GM21390 (cell line): ENCODE results near the gene CPNE4.
"Not testable (repeated sequence)": the region's sequence is repeated elsewhere in the genome, so short reads cannot be mapped to it uniquely, and the experiment has no call there.

ENCODE experiments used
- ATAC-seq: cut with Tn5 transposase; IDR thresholded peaks from one replicate; pipeline ENCODE4 v1.9.1; 2021; ENCODE audit not compliant: unreplicated experiment

Gene CPNE4

DNA sequence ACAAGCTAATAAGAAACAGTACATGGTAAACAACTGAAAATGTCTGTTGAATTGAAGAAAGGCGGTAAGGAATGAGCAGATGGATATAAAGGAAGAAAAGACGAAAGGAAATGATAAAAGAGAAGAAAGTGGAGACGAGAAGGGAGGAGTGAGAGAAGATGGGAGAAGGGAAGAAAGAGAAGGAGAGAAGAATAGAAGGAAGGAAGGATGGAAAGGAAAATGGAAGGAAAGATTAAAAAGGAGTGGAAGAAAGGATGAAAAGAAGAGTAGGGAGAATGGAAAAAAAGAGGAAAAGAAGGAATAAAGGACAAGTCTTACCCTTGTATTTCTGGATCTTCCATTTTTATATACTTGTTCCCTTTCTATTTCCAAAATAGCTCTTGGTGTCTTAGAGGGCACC, 17.7 kb downstream of the CPNE4 start:
- no peak for ATAC-seq

DNA sequence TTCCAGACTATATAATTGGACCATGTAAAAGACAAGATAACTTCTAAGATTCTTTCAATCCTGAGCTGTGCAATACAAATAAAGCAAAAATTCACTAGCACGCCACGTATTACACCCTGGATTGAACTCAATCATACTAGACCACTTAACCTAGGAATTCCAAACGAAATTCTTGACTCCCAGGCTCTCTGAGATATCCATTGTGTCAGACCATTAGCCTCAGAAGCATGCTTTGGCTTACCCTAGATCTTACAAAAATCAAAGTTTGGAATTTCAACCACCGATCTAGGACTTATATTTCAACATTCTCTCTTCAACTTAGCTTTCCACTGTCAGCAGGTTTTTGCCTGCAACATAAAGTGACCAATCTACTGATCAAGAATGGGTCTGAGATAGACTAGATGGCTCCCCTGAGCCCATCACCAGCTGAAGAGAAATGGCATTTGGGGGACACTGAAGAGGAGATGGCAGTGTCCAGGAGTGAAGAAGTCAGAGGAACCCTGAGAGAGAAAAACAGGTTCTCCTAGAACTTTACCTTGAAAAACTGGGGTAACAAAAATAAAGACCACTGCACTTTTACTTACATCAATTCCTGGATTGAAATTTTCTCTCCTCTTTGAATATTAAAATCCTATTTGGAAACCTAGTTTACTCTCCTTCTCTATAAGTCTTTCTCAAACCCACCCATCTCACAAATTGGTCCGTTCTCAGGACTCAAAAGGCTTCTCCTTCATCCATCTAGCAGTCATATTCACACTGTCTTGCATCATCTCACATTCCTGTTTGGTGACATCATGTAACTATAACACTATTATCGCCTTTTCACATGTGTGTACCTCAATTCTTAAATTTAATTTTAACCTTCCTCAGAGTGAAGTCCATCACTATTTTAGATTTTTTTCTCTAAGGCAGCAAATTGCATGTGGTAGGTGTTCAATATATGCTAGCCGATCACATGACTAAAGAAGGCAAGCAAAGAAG, 18.5 kb downstream of the CPNE4 start:
- ATAC-seq: no peak

DNA sequence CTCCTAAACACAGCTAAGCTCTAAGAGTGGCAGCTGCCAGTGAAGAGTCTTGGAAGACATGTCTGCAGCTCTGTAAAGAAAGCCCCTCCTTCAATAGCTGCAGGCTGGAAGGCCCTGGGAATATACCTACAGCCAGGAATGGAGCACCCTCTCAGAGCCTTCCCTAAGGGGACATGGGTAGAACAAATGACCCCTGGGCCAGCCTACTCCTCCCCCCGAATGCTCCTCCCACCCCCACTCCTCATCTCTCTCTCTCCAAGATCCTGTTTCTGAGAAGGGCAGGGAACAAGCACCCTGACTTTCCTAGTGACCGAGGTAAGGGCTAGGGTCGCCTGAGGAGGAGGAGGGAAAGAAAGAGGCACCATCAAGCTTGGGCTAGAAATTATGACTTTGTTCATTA, 20.7 kb downstream of the CPNE4 start:
- ATAC-seq: no peak

DNA sequence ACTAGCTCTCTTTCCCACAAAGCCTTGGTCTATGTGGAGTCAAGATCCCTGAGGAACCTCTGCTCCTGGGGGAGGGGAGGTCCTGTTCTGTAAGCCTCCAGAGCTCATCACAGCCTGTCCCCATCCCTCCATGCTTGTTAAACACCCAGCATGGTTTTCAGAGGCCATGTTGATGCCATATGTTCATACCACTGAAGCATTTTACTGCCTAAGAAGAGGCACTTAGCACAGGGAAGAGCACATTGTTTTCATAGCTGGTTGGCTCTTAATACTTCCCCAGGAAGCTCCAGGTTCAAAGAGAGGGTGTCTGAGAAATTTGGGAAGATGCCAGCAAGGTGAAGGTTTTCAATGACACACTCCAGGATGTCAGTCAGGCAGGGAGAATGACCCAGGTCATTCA, 25.6 kb downstream of the CPNE4 start:
- no peak for ATAC-seq

DNA sequence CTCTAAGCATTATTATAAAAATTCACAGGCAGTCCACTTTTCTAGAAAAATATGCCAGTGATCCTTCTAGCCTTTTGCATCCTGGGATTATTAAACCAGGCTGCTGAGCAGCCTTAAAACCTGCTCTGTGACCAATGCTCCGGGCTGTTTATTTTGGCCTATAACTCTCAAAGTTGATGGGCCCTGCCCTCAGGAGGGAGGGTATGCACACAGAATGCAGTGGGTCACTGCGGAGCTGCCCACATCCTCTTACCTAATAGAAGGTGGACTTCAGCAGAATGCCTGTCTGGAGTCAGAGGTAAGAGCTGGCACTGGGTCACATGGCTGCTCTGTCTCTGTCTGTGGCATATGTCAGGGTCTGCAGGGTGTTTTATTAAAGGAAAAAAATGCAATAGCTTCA, 26.0 kb downstream of the CPNE4 start:
- ATAC-seq: no peak

DNA sequence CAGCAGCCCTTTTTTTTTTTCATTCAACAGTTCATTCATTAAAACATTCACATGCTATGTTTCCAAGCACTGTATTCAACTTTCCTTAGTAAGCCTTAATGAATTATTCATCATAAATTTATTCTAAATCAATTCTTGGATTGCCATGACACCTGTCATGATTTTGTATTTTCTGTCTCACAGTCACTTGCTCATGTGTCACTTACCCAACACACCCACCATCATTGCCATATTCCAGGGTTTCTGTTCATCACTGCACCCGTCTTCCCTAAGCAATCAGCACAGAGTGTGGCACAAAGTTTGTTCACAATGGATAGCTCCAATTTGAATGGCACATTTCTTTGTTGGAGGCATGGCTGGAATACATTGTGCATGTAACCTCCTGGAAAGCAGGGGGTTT, 27.2 kb downstream of the CPNE4 start:
- no peak for ATAC-seq

DNA sequence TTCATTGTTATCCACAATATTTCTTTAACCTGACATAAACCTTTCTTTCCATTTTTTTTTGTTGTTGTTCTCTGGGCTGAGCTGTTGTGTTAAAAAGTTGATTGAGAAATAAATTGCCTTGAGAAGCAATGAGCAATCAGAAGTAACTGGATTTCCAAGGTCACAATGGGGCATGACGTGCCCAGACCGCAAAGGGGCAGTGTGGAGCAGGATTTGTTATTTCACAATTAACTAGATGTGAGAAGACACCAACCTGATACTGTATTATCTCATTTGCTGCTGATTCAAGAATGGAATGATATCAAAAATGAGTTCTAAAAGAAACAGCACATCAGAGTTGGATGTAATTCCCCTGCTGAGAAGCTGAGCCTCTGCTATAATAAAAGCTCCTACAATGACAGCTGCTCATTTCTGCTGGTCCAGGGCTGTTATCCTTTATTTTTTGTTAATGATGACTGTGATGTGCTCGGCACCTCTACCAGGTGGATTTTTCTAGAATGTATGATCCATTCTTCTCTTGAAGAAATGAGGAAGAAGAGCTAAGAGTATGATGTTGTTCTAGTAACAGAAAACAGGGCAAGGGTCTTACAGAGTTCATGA, 28.1 kb downstream of the CPNE4 start:
- no peak for ATAC-seq

DNA sequence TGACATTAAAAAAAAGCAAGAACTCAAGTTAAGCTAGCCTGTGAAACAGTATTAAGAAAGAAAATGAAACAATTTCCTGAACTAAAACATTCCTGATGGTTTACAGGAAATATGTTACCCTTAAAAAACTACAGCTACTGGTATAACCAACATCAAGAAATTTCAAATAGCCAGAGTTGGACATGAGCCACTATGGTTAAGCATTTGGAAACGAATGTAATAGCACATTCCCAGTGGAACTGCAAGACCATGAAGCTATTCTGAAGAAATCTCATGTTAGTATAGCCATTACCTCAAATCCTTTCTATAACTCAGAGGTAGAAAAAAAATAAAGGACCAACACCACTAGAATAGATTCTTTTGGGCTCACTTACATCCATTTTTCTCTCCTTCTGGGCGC, 30.2 kb downstream of the CPNE4 start:
- no peak for ATAC-seq

DNA sequence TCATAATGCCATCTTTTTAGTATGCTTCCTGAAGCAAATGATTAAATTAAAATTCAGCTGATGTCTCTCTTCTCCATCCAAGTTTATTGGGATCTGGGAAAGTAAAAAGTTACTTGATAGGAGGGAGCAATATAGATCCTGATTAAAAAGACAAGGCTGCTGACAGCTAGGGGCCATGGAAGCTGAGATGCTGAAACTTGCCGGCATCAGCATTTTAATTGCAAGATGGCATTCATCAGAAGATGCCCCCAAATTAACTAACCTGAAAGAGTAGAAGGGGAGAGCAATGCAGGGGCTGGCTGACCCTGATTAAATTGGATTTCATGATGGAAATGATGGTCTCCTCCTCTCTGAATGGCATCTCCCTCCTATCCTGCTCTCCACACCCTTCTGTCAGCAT, 31.1 kb downstream of the CPNE4 start:
- ATAC-seq: no peak

DNA sequence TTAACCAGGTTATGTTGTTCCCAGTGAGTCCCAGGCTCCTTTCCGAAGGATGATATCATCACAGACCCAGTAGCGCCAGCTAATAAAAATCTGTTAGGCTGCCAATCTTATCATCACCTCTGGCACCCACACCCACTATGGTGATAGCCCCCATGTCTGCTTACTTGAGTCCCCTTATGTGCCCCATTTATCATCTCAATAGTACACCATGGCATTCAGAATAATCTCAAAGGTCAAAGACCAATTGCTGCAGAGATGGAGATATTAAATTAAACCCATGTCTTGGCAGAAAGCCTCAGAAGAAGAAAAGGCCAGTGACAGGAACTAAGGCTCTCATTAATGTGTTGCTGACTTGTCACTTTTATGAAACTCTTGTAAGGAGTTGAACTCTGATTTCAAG, 32.8 kb downstream of the CPNE4 start:
- ATAC-seq: no peak

DNA sequence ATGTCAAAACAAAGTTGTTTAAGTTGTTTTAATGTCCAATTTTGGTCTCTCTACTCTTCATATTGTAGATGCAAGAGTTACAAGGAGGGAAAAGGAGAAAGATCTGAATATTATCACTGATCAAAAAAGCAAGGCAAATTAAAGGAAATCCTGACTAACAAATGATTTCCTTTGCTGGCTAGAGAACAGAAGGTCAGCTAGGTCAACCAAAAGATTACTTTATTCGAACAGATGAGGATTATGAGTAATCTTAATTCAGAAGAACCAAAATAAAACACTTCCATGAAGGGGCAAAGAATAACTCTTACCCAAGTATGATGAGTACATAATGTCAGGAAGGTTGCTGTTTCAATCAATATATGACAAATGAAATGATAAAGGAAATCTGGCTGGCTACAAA, 33.8 kb downstream of the CPNE4 start:
- no peak for ATAC-seq

DNA sequence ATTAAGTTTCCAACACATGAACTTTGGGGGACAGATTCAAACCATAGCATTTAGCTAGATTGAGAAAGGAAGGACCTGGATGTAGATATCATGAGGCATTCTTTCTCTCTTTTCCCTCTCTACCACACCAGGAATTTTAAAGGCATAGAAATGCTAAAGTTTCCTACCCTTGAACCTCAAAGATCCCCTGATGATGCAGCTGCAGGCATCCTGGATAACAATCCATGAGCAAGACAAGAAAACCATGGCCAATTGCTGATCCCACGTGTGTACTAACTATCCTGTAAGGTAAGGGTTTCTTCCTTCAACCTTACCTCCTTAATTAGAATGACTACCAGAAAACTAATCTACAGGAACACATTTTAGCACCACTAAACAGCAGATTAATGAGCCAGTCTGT, 36.8 kb downstream of the CPNE4 start:
- ATAC-seq: no peak

DNA sequence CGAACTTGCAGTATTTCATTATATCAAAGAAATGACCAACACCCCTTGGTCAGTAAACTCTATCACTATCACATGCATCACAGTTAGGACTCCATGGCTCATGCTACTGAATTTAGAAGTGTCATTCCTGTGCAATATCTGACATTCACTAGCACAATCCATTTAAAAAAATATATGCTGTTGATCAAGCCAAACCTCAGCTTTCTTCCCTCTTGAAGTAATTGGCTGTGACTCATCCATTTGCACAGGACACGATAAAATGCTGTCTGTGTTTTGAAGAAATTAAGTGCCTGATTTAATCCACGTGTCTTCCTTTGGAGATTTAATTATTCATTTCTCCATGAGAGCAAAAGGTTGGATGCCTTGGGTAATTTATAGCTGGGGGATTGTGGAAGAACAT, 38.9 kb downstream of the CPNE4 start:
- ATAC-seq: no peak

DNA sequence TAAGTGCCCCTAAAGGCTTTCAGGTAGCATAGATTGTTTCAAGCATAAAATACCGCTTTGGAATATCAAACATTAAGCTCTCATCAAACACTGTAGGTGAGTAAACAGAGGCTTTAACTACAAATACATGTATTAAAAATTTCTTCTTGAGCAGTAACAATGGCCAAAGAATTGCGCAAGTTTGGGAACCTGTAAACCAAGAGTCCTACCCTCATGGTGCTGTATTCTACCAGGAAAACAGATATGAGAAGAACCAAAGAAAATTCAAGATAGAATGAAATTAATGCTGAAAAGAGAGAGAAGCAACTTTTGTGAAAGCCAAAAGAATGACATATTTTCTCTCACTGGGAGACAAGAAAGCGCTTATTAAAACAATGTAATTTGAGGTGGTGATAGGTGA, 45.5 kb downstream of the CPNE4 start:
- ATAC-seq: no peak

DNA sequence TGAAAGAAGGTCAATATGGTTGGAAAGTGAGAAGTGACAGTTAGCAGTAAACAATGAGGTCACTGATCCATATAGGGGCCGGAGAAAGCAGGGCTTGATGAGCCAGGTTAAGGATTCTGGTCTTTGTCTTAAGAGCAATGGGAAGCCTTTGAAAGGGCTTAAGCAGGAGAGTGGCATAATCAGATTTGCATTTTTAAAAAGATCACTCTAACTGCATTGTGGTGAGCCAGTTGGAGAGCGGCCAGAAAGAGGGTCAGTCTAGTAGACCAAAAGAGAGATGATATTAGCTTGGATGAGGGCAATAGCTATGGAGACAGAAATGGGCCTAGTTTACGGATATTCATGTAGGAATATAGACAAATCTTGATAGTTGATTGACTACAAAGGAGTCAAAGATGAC, 46.6 kb downstream of the CPNE4 start:
- no peak for ATAC-seq

DNA sequence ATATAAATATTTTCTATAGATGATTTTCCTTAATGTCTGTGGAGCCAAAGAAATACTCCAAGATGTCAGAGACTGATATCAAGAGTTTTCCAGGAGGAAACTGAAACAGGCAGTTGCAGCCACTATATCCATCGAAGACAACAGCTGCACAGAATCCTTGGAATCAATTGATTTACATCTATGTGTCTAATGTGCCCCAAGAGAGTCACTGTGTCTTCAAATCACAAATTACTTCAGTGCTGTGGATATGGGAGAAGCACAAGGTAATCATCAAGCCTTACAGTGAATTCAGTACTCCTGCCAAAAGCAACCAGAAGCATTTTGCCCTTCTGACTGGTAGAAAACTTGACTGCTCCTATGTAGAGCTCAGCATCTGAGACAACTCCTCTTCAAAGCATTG, 51.1 kb downstream of the CPNE4 start:
- ATAC-seq: no peak

DNA sequence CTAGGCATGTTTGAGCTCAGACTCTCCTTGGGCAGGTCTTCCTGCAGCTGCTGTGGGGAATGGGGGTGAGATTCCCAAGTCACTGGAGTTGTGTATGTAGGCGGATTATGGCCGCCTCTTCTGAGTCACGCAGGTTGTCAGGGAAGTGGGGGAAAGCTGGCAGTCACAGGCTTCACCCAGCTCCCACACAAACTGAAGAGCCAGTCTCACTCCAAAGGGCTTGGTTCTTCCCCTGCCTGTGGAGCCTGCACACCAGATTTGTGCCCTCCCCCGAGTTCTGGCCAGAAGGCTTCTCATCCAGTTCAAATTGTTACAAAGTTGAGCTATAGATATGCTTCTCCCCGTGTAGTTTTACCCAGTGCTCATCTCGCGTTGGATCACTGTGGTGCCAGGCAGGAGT, 53.5 kb downstream of the CPNE4 start:
- no peak for ATAC-seq

DNA sequence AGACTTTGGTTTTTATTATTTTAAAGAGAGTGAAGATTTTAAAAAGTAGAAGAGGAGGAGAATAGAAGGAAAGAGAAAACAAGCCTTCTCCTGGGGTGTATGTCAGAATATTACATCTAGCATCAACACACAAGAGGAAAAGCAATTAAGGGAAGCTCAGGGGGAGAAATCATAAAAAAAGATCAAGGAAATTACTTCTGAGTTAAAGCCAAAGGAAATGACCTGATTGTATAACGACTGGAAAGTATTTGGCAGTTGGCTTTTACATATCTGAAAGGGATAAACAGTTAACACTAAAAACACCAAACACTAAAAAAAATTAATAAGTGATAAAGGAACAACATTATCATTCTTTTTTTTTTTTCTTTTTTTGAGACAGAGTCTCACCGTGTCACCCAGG, 58.4 kb downstream of the CPNE4 start:
- ATAC-seq: no peak

DNA sequence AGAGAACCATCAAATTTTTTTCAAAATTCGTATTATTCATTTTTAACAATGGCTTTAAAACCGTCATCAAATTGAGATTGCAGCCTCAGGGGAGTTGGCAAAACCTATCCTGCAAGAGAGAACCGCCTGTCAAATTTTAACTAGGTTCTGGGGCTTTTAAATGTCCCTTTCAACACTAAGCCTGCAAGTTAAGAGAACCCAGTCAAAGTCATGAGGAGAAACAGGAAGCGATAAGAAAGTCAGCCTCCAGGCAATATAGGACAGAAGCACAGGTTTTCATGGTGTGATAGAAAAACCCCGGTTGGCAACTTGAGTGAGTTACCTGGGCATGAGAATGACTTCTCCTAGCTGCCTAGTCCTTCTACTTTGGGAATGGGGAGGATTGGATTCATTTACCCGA, 59.8 kb downstream of the CPNE4 start:
- no peak for ATAC-seq

DNA sequence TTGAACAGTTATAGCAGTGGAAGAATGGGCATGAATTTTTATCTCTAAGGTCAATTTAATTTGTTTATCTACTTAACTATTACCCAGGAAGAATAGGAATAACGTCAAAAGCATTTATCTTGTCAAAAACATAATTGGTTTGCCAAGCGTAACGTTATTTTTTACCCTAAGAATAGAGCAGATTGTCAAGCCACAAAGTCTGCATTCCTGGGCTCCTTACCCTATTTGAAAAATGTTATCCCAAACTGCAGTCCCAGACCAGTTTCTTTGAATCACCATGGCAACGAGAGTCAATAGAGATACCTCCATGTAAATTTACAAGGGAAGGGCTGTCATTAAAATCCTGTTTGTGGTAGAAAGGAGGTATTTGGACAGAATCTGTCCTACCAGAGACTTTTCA, 61.1 kb downstream of the CPNE4 start:
- ATAC-seq: no peak

DNA sequence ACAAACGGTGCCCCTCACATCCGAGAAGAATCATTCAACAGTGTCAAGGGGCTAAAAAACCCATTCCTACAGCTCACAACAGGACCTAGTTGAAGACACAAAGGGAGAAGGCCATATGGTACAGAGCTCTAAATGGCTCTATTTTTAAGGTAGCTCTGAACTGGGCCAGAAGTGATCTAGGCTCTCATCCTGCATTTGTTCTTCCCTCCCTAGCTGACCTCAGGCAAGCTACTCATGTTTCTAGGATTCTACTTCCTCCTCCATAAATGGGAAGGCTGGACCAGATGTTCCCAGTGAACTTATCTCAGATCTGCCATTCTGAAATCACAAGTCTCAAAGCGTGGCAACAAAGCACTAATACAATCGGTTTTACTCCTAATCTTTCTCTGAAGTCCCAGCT, 62.3 kb downstream of the CPNE4 start:
- no peak for ATAC-seq

DNA sequence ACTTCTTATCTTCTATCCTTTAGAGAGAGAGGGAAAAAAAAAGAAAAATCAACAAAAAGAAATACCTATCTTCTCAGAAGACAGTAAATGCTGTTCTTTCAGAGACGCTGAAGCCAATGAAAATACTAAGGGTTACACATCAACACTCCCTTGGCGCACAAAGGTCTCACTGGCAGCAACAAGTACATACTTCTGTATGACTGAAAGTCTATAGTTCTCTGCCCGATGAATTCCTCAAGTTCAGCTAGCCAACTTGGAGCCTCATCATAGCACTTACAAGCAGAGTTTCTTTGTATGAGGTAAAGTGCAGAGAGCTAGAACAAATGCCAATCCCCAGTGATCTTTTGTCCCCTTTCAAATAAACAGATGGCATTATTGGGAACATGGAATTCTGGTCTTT, 62.7 kb downstream of the CPNE4 start:
- ATAC-seq: no peak

DNA sequence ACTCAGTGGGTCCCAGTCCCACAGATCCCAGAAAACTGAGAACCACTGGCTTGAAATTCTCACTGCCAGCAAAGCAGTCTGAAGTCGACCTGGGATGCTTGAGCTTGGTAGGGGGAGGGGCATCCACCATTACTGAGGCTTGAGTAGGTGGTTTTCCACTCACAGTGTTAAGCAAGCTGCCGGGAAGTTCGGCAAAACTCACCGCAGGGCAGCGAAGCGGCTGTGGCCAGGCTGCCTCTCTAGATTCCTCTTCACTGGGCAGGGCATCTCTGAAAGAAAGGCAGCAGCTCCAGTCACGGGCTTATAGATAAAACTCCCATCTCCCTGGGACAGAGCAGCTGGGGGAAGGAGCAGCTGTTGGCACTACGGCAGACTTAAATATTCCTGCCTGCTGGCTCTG, 71.4 kb downstream of the CPNE4 start:
- ATAC-seq: not testable (repeated sequence)
